HEK293T (cell line): Measurements from ENCODE around the gene GRAP.
"Not testable (repeated sequence)": the region's sequence is repeated elsewhere in the genome, so short reads cannot be mapped to it uniquely, and the experiment has no call there.

Source experiments
- BHLHE40 ChIP-seq: fragments of 450-650 bp; IDR thresholded peaks from 2 replicates; pipeline ENCODE4 v1.6.1; 2016; ENCODE audit warnings: mild to moderate bottlenecking, moderate library complexity, borderline replicate concordance
- ELF4 ChIP-seq: fragments of 450-650 bp; IDR thresholded peaks from 2 replicates; pipeline ENCODE4 v1.6.1; 2017; ENCODE audit warnings: antibody characterized with exemption
- FOXA1 ChIP-seq: fragments of 450-650 bp; IDR thresholded peaks from 2 replicates; pipeline ENCODE4 v1.6.1; 2016; ENCODE audit warnings: mild to moderate bottlenecking
- FOXK2 ChIP-seq: fragments of 450-650 bp; IDR thresholded peaks from 2 replicates; pipeline ENCODE4 v1.6.1; 2016; ENCODE audit warnings: mild to moderate bottlenecking
- FOXM1 ChIP-seq: fragments of 450-650 bp; IDR thresholded peaks from 2 replicates; pipeline ENCODE4 v1.6.1; 2017; ENCODE audit warnings: mild to moderate bottlenecking, borderline replicate concordance
- NFRKB ChIP-seq: fragments of 450-650 bp; IDR thresholded peaks from 2 replicates; pipeline ENCODE4 v1.6.1; 2016; ENCODE audit warnings: mild to moderate bottlenecking, moderate library complexity
- SUZ12 ChIP-seq: fragments of 450-650 bp; IDR thresholded peaks from 2 replicates; pipeline ENCODE4 v1.6.1; 2016; ENCODE audit warnings: mild to moderate bottlenecking
- TARDBP ChIP-seq: fragments of 450-650 bp; IDR thresholded peaks from 2 replicates; pipeline ENCODE4 v1.6.1; 2016
- ZNF384 ChIP-seq: fragments of 450-650 bp; IDR thresholded peaks from 2 replicates; pipeline ENCODE4 v1.6.1; 2016

- not testable (repeated sequence) for TF ChIP-seq FOXK2, ELF4, BHLHE40, NFRKB, ZNF384, TARDBP, FOXA1, FOXM1, SUZ12
Measured at GRCh38 chr17:19088804-19089685, 42.3 kb upstream of the GRAP start.
